ENCODE results near the gene HYAL2. TPM values are rescaled to one million over a fixed set of nuclear protein-coding genes. Genes with fewer than 3 reads are reported as not detected.
"Not testable (repeated sequence)": the region's sequence is repeated elsewhere in the genome, so short reads cannot be mapped to it uniquely, and the experiment has no call there.

The HYAL2 gene
- total RNA-seq, 6 donors from 2014 or later = 120 to 389 (median 226) TPM

DNA sequence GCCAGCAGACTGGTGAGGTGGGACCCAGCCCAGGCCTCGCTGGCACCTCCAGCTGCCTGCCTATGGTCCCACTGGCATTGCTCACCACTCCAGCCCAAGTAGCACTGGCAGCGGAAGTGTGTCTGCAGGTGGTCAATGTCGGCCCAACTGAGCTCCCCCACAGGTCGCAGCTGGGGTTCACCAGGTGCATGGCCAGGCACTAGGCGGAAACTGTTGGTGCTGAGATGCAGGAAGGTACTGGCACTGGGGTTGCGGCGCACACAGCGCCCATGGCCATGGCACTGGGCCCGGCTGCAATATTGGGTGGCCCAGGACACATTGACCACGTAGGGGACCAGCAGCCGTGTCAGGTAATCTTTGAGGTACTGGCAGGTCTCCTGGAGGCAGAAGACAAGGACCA, 4.4 kb downstream of the HYAL2 start:
- peak overlapping the region; percentile 94 to 97 (median 95) for H3K27ac ChIP-seq
- DNase-seq = peak in 1 of 2 donors; percentile 72
- H3K9me3 ChIP-seq = no peaks in the 10 kb centered on the region
- WGBS, 2 donors = 69% methylated on average over 9 of the region's 11 CpGs; no CpG with 5 or more reads in 1 of the 2 donors
- peaks cover 77 to 89% (median 88%) of the 10 kb centered on the region in 4 donors for H3K4me1 ChIP-seq
- H3K36me3 ChIP-seq = peaks cover 13 to 69% (median 30%) of the 10 kb centered on the region in 4 donors
- no peaks in the 10 kb centered on the region for H3K27me3 ChIP-seq
- TF ChIP-seq POLR2A (IDR thresholded peaks at IDR 0.05) (no peak), EP300 (IDR thresholded peaks at IDR 0.05) (no peak), POLR2AphosphoS5 (IDR thresholded peaks at IDR 0.05) (no peak)
- TF ChIP-seq, protein P1, sequence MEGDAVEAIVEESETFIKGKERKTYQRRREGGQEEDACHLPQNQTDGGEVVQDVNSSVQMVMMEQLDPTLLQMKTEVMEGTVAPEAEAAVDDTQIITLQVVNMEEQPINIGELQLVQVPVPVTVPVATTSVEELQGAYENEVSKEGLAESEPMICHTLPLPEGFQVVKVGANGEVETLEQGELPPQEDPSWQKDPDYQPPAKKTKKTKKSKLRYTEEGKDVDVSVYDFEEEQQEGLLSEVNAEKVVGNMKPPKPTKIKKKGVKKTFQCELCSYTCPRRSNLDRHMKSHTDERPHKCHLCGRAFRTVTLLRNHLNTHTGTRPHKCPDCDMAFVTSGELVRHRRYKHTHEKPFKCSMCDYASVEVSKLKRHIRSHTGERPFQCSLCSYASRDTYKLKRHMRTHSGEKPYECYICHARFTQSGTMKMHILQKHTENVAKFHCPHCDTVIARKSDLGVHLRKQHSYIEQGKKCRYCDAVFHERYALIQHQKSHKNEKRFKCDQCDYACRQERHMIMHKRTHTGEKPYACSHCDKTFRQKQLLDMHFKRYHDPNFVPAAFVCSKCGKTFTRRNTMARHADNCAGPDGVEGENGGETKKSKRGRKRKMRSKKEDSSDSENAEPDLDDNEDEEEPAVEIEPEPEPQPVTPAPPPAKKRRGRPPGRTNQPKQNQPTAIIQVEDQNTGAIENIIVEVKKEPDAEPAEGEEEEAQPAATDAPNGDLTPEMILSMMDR (IDR thresholded peaks at IDR 0.05) = no peak
- H3K4me3 ChIP-seq = peak overlapping the region; percentile 48 to 96 (median 72)
- no peak for ATAC-seq (ENCODE audit: low FRiP score in 2 of 2)

DNA sequence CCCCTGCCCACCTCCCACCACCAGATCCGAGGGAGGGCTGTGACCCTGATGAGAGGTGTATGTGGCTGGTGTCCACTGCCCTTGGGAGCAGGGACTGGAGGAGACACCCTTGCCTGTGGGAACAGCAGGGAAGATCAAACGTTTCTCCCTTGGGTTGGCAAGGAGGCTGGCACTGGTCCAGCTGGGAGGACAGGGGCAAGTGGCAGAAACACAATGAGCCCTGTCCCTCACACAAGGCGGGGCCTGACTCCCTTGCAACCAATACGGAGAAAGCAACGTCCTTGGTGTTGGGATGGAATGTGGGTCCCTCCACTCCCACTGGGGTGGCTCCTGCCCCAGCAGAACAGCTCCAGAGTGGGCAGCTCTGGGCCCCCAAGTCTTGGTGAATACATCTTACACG, 5.2 kb downstream of the HYAL2 start:
- H3K9me3 ChIP-seq = no peaks in the 10 kb centered on the region
- 53 to 90% methylated on average over 2 to 6 of the region's 6 CpGs for WGBS, 2 donors
- H3K27me3 ChIP-seq = no peaks in the 10 kb centered on the region
- peaks cover 70 to 82% (median 81%) of the 10 kb centered on the region in 4 donors for H3K4me1 ChIP-seq
- peak overlapping the region; percentile 94 to 97 (median 95) for H3K27ac ChIP-seq
- H3K4me3 ChIP-seq = peak overlapping the region in 3 of 4 donors; percentile 65 to 96 (median 79)
- peaks cover 13 to 69% (median 30%) of the 10 kb centered on the region in 4 donors for H3K36me3 ChIP-seq
- ATAC-seq (ENCODE audit: low FRiP score in 2 of 2) (no peak), DNase-seq (no peak)
- TF ChIP-seq POLR2A (IDR thresholded peaks at IDR 0.05) = no peak
- no peak for TF ChIP-seq POLR2AphosphoS5 (IDR thresholded peaks at IDR 0.05)

DNA sequence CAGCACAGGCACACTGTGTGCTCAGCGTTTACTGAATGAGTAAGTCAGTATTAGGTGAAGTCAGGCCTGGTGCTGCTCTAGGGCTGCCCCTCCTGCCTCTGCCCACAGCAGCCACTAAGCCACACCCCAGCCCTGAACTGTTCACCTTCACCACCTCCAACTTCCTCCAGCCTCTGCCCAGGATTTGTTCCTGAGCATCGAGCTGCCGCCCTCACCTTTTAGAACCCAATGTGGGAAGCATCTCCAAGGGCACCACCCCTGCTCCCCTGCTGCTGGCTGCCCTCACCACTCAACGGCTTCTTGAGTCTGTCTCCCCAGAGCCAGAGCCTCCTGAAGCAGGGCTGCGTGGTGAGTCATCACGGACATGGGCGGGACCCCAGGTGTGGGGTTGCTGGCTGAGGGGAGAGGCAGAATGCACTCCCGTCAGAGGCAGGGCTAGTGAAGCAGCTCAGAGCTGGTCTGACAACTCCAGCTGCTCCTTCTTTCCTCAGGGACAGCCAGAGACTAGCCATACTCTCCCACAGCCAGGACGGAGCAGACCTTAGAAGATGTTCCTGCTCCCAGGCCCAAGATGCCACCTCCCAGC, 5.8 kb downstream of the HYAL2 start:
- Histone ChIP-seq H3K4me1 (peaks cover 65 to 77% (median 75%) of the 10 kb centered on the region in 4 donors), H3K36me3 (peaks cover 13 to 69% (median 30%) of the 10 kb centered on the region in 4 donors), H3K27ac (peak overlapping the region; percentile 94 to 97 (median 95)), H3K4me3 (peak overlapping the region in 3 of 4 donors; percentile 65 to 96 (median 79)), H3K27me3 (no peaks in the 10 kb centered on the region), H3K9me3 (no peaks in the 10 kb centered on the region)
- TF ChIP-seq, protein P1 (IDR thresholded peaks at IDR 0.05) = no peak
- TF ChIP-seq EP300 (IDR thresholded peaks at IDR 0.05) (peak in 1 of 4 donors; percentile 10), POLR2A (IDR thresholded peaks at IDR 0.05) (peak in 2 of 4 donors; percentile 35 to 79), POLR2AphosphoS5 (IDR thresholded peaks at IDR 0.05) (peak in 1 of 2 donors; percentile 72)
- DNase-seq (peak; percentile 82 to 96), ATAC-seq (ENCODE audit: low FRiP score in 2 of 2) (peak; percentile 10 to 87)
- WGBS, 2 donors = 26 to 48% methylated on average over 8 of the region's 9 CpGs

DNA sequence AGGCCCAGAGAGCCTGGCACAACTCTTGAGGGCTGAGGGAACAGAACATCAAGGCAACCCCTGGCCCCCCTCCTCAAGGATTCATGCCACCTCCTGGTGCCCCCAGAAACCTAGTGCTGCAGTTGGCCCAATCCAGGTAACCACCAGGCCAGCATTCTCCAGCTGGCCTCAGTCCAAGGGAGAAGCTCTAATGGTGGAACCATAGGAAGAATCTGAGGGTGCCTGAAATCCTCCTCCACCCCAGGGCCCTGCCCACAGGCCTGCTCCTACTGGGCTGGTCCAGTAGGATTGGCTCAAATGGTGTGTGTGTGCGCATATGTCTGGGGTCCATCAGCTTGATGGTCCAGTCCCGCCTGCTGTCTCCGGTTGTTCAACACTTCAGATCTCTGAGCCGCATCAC, 7.7 kb downstream of the HYAL2 start:
- peaks cover 13 to 51% (median 29%) of the 10 kb centered on the region in 4 donors for H3K36me3 ChIP-seq
- H3K27ac ChIP-seq = peak overlapping the region; percentile 37 to 97 (median 84)
- no peaks in the 10 kb centered on the region for H3K9me3 ChIP-seq
- H3K4me3 ChIP-seq = no peak overlapping the region
- peaks cover 63 to 73% (median 69%) of the 10 kb centered on the region in 4 donors for H3K4me1 ChIP-seq
- H3K27me3 ChIP-seq = no peaks in the 10 kb centered on the region
- DNase-seq (no peak), ATAC-seq (ENCODE audit: low FRiP score in 2 of 2) (no peak)
- TF ChIP-seq POLR2AphosphoS5 (IDR thresholded peaks at IDR 0.05) (no peak), POLR2A (IDR thresholded peaks at IDR 0.05) (no peak), EP300 (IDR thresholded peaks at IDR 0.05) (no peak)
- TF ChIP-seq, protein P1 (IDR thresholded peaks at IDR 0.05) = no peak
- WGBS, 2 donors = 92 to 97% methylated on average over 4 of the region's 4 CpGs

DNA sequence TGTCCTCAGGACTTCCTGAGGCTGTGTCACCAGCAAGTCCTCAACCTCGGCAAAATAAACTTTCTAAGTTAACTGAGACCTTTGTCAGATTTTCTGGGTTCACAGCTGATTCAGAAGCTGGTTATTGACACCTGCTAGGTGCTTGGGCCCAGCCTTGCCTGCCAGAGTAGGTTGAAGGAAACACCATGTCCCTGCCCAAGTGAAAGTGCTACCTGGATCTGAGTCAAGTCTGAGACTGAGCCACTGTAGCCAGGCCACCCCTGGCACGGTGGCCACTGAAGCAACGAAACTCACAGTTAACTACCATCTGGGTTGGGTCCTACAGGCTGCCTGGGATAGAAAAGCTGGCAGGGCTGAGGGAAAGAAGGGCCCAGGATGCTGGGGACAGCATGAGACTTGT, 8.2 kb downstream of the HYAL2 start:
- no peak for ATAC-seq (ENCODE audit: low FRiP score in 2 of 2)

DNA sequence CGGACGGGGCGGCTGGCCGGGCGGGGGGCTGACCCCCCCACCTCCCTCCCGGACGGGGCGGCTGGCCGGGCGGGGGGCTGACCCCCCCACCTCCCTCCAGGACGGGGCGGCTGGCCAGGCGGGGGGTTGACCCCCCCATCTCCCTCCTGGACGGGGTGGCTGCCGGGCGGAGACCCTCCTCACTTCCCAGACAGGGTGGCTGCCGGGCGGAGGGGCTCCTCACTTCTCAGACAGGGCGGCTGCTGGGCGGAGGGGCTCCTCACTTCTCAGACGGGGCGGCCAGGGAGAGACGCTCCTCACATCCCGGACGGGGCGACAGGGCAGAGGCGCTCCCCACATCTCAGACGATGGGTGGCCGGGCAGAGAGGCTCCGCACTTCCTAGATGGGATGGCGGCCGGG, 10.5 kb downstream of the HYAL2 start:
- H3K27me3 ChIP-seq; H3K9me3 ChIP-seq; ATAC-seq (ENCODE audit: low FRiP score in 2 of 2): not testable (repeated sequence)
- Histone ChIP-seq H3K4me3 (peak overlapping the region in 2 of 4 donors; percentile 31 to 50), H3K27ac (peak overlapping the region in 3 of 4 donors; percentile 79 to 87 (median 83)), H3K4me1 (peaks cover 37 to 50% (median 43%) of the 10 kb centered on the region in 4 donors), H3K36me3 (peaks cover under 1 to 28% (median 8%) of the 10 kb centered on the region in 4 donors)
- DNase-seq = peak in 1 of 2 donors; percentile 63
- 84 to 100% methylated on average over 1 to 6 of the region's 32 CpGs for WGBS, 2 donors

More for the DNA sequence above, 8.2 kb downstream of the HYAL2 start:
- TF ChIP-seq POLR2A (IDR thresholded peaks at IDR 0.05) = no peak
- TF ChIP-seq, protein P1 (IDR thresholded peaks at IDR 0.05) = no peak
- TF ChIP-seq EP300 (IDR thresholded peaks at IDR 0.05) = no peak
- no peak for TF ChIP-seq POLR2AphosphoS5 (IDR thresholded peaks at IDR 0.05)
- Histone ChIP-seq H3K36me3 (peaks cover 13 to 47% (median 24%) of the 10 kb centered on the region in 4 donors), H3K27ac (peak overlapping the region; percentile 37 to 97 (median 84)), H3K4me1 (peaks cover 60 to 73% (median 66%) of the 10 kb centered on the region in 4 donors), H3K9me3 (no peaks in the 10 kb centered on the region), H3K4me3 (no peak overlapping the region), H3K27me3 (no peaks in the 10 kb centered on the region)
- 31 to 52% methylated on average over 3 of the region's 3 CpGs for WGBS, 2 donors
- peak in 1 of 2 donors; percentile 78 for DNase-seq

All from upper lobe of left lung (tissue), 6 donors.